Left lung (tissue), 10 donors: ENCODE data around the gene ARHGAP27. TPM values are rescaled to one million over a fixed set of nuclear protein-coding genes. Genes with fewer than 3 reads are reported as not detected.

ENCODE experiments used
- ATAC-seq: fragments of 200-7000 bp; cut with Tn5 transposase; one replicate; pipeline ENCODE4 v1.9.1; 2020; ENCODE audit warnings: moderate library complexity
- DNase-seq, 4 donors: peaks; one replicate each; pipeline ENCODE4 v3.0.0-alpha.2; 2013 to 2020
- H3K27ac ChIP-seq, 2 donors: fragments of 200-600 bp; sonication (generic) in 1 of 2; one replicate each; pipeline versions ENCODE4 v1.5.0 to v1.8.0; 2020 to 2021
- H3K27me3 ChIP-seq, 2 donors: fragments of 200-600 bp; sonication (generic) in 1 of 2; one replicate each; pipeline versions ENCODE4 v1.5.0 to v1.8.0; 2020 to 2021
- H3K36me3 ChIP-seq, 2 donors: fragments of 200-600 bp; sonication (generic) in 1 of 2; one replicate each; pipeline versions ENCODE4 v1.5.0 to v1.8.0; 2020 to 2021
- H3K4me1 ChIP-seq, 2 donors: fragments of 200-600 bp; one replicate each; pipeline ENCODE4 v1.8.0; 2021
- H3K4me3 ChIP-seq, 2 donors: fragments of 200-600 bp; sonication (generic) in 1 of 2; one replicate each; pipeline versions ENCODE4 v1.5.0 to v1.8.0; 2020 to 2021; ENCODE audit warnings: mild to moderate bottlenecking in 1 of 2
- H3K9me3 ChIP-seq, 2 donors: fragments of 200-600 bp; sonication (generic) in 1 of 2; one replicate each; pipeline versions ENCODE4 v1.5.0 to v1.8.0; 2020 to 2021
- CTCF ChIP-seq, 2 donors: fragments of 200-600 bp; sonication (generic) in 1 of 2; IDR thresholded peaks; one replicate each; pipeline versions ENCODE4 v1.5.0 to v1.8.0; 2021; ENCODE audit warnings: antibody characterized with exemption in 2 of 2
- intact Hi-C, 2 donors: fragments of 100-400 bp; cut with DNase I; formaldehyde crosslinking; loops; one replicate each; pipeline versions ENCODE4 v1.11.2 to v1.14.2; 2022
- polyA plus RNA-seq, 6 donors: library from polyadenylated mRNA; unstranded; fragments of 120-200 nt; gene quantifications; one replicate each; pipeline ENCODE4 v1.2.1, GENCODE V29; 2013; ENCODE audit not compliant: insufficient read length in 6 of 6
- total RNA-seq, 2 donors: library from RNA; stranded (reverse); fragmentation: NEBNext Ultra II Directional; extraction: Animal tissue kit (Norgen Biotek cat#: 25700); gene quantifications; one replicate each; pipeline ENCODE4 v1.2.1, GENCODE V29; 2021
- donor health status: DM: no; HTN: yes; CAD: no.
- donor health status: DM: no; HTN: no; CAD: no.

ARHGAP27 gene
- total and polyA plus RNA-seq, 8 donors = 22.3 to 80.6 (median 29.2) TPM

DNA sequence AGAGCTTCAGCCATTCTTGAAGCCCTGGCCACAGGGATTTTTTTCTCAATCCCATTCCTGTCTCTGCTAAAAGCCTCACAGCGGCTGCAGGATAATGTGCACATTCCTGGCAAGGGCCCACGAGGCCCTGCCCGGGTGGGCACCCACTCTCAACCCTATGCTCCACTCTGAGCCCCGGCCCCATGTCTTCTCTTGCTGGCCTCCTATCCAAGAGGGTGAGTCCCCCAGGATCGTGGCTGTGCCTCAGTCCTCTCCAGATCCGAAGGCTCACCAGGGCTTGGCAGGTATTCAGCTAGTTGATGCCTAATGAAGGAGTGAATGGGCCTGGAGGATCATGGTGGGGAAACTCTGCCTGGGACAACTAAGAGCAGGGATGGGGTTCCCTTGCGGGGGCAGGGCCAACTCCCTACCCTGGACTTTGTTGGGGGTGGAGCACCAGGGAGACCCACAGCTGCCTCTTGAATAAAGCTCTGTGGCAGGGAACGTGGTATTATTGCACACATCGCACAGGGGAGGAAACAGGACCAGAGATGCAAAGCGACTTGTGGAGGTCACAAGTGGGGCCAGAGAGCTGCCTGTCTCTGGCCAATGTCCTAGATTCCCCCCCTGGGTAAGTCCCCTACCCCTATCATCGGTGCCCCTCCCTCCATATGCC lies 5.4 kb downstream of the ARHGAP27 start:
- Histone ChIP-seq H3K4me1 (peaks cover 25 to 63% of the 10 kb centered on the region in 2 donors), H3K27ac (peak overlapping the region in 1 of 2 donors; percentile 87), H3K9me3 (no peaks in the 10 kb centered on the region), H3K27me3 (peaks cover 0 to 28% of the 10 kb centered on the region in 2 donors), H3K36me3 (peaks cover 0 to 14% of the 10 kb centered on the region in 2 donors), H3K4me3 (no peak overlapping the region)
- ATAC-seq (no peak), DNase-seq (peak in 1 of 4 donors; percentile 35)
- no peak for TF ChIP-seq CTCF (IDR thresholded peaks at IDR 0.05)
- intact Hi-C loops = no loop called here

GRCh38 chr17:45426561-45426960 lies 6.1 kb downstream of the ARHGAP27 start:
- ATAC-seq = no peak
- Histone ChIP-seq H3K27me3 (peaks cover 0 to 26% of the 10 kb centered on the region in 2 donors), H3K4me3 (no peak overlapping the region), H3K4me1 (peaks cover 24 to 62% of the 10 kb centered on the region in 2 donors), H3K27ac (no peak overlapping the region), H3K9me3 (no peaks in the 10 kb centered on the region), H3K36me3 (peaks cover 0 to 19% of the 10 kb centered on the region in 2 donors)
- no peak for TF ChIP-seq CTCF (IDR thresholded peaks at IDR 0.05)
- intact Hi-C loops = no loop called here
- DNase-seq = peak in 1 of 4 donors; percentile 39

- H3K27ac ChIP-seq = peak overlapping the region in 1 of 2 donors; percentile 47
- intact Hi-C loops = no loop called here
- H3K27me3 ChIP-seq = peaks cover 0 to 20% of the 10 kb centered on the region in 2 donors
- H3K36me3 ChIP-seq = peaks cover 0 to 24% of the 10 kb centered on the region in 2 donors
- DNase-seq (peak in 1 of 4 donors; percentile 31), ATAC-seq (no peak)
- H3K4me1 ChIP-seq = peaks cover 18 to 57% of the 10 kb centered on the region in 2 donors
- no peak for TF ChIP-seq CTCF (IDR thresholded peaks at IDR 0.05)
- no peak overlapping the region for H3K4me3 ChIP-seq
- H3K9me3 ChIP-seq = no peaks in the 10 kb centered on the region
Measured at GRCh38 chr17:45425984-45426413, 6.7 kb downstream of the ARHGAP27 start.

DNA sequence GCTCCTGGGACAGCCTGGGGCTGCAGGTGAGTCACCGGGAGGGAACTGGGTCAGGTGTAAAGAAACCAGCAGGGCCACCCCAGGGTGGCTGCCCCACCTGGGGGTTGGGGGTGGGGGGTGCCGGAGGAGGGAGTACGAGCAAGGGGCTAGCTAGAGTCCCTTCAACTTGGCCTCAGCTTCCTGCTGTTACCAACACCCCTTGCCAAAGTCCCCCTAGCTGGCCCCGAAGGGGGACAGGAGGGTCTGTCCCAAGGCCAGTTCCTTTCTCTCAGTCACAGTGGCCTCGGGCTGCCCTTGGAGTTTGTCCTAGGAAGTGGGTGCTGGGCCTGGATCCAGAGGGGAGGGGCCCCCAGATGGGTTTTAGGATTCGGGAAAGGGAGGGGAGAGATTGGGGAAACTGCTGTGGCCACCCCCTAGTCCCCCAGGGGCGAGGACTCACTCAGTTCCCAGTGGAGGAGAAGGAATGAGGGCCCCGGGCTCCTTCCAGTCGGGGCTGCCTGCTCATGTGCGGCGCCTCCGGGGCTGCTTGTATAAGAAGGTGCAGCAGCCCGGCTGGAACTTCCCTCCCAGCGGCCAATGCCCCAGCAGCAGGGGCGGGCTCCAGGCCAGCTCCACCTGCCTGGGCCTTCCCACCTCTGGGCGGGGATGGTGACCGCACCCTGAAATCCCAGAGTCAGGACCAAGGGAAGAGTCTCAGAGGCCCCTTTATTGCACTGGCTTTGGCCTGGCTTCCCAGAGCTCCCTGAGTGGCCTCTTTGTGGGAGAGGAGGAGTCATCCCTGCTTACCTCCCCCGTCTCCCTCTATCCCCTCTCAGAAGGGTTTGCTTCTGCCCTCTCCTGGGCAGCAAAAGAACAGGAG lies 7.3 kb downstream of the ARHGAP27 start:
- H3K9me3 ChIP-seq = no peaks in the 10 kb centered on the region
- DNase-seq = peak in 2 of 4 donors; percentile 82 to 92
- ATAC-seq = peak; percentile 87
- intact Hi-C loops = no loop called here
- peaks cover 0 to 26% of the 10 kb centered on the region in 2 donors for H3K36me3 ChIP-seq
- H3K27me3 ChIP-seq = peaks cover 0 to 14% of the 10 kb centered on the region in 2 donors
- peak in 1 of 2 donors; percentile 15 for TF ChIP-seq CTCF (IDR thresholded peaks at IDR 0.05)
- H3K27ac ChIP-seq = peak overlapping the region; percentile 47 to 62
- H3K4me3 ChIP-seq = peak overlapping the region; percentile 19 to 31
- peaks cover 12 to 50% of the 10 kb centered on the region in 2 donors for H3K4me1 ChIP-seq

DNA sequence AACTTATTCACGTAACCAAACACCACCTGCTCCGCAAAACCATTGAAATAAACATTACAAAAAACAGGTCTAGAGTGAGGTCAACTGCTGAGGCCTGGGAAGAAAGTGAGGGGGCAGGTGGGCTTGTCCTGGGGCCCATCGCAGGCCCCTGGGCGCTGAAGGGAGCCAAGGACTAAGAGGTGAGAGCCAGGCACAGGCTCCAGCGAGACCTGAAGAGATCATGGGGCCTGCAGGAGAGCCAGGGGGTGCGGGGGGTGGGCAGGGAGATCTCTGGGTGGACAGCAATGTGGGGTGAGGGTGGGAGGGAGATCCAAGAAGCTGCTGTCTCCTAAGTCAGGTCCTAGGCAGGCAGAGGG lies 7.9 kb downstream of the ARHGAP27 start:
- Histone ChIP-seq H3K36me3 (peaks cover 0 to 21% of the 10 kb centered on the region in 2 donors), H3K4me1 (peaks cover 11 to 44% of the 10 kb centered on the region in 2 donors), H3K4me3 (peak overlapping the region; percentile 19 to 31), H3K27me3 (peaks cover 0 to 8% of the 10 kb centered on the region in 2 donors), H3K27ac (peak overlapping the region; percentile 47 to 62), H3K9me3 (no peaks in the 10 kb centered on the region)
- no peak for TF ChIP-seq CTCF (IDR thresholded peaks at IDR 0.05)
- intact Hi-C loops = no loop called here
- no peak for DNase-seq
- ATAC-seq = no peak
